Measurements from ENCODE around the gene YPEL2. TPM values are rescaled to one million over a fixed set of nuclear protein-coding genes. Genes with fewer than 3 reads are reported as not detected.
A peak's percentile ranks its signal among the peaks of the same experiment; 100 is the strongest.

The YPEL2 gene
- total RNA-seq, 1 experiment from 2014 or later = 4.7 TPM

GRCh38 chr17:59368218-59368857 lies 36.9 kb downstream of the YPEL2 start:
- TF ChIP-seq CEBPB (IDR thresholded peaks at IDR 0.05; ENCODE audit: low read depth) (no peak), SIN3A (IDR thresholded peaks at IDR 0.05; ENCODE audit: low read depth) (peak; percentile 13; the same call in 1 of the 2 replicates)
- Histone ChIP-seq H3K9me2 (ENCODE audit: insufficient read depth) (no peaks in the 10 kb centered on the region), H3K27ac (ENCODE audit: low read depth, low read length) (no peak overlapping the region), H3K4me3 (replicated peaks in 1 of 2; ENCODE audit: low read depth in 1 of 2, low read length in 2 of 2) (no peak overlapping the region), H2AFZ (ENCODE audit: low read depth, low read length, poor library complexity, severe bottlenecking) (no peak overlapping the region), H3K9ac (ENCODE audit: low read length) (no peak overlapping the region), H4K20me1 (ENCODE audit: insufficient read depth) (no peaks in the 10 kb centered on the region), H3K4me2 (ENCODE audit: low read length) (peak overlapping the region; percentile 51), H3K36me3 (ENCODE audit: control insufficient read depth in 1 of 2, insufficient read depth in 2 of 2, low read length in 2 of 2) (no peaks in the 10 kb centered on the region), H3K9me3 (ENCODE audit: control insufficient read depth in 1 of 2, insufficient read depth in 1 of 2, low read depth in 1 of 2, low read length in 2 of 2) (no peaks in the 10 kb centered on the region), H3K4me1 (ENCODE audit: control insufficient read depth in 1 of 2, insufficient read depth in 2 of 2, low read length in 2 of 2) (peaks cover 29 to 33% of the 10 kb centered on the region in 2 experiments), H3K27me3 (ENCODE audit: insufficient read depth, low read length) (no peaks in the 10 kb centered on the region), H3K79me2 (ENCODE audit: insufficient read depth, low read length) (no peaks in the 10 kb centered on the region)
- RAD21 ChIA-PET (ENCODE audit: low non-redundant PET in 1 of 2, low total read pairs in 2 of 2, uncharacterized antibody in 2 of 2, unreplicated experiment in 2 of 2) = no interaction called here
- CTCF ChIA-PET = no interaction called here
- intact Hi-C loops (cut with micrococcal nuclease) = no loop called here
- DNase-seq (ENCODE audit: low read depth, low spot score) = no peak
- no peak for ATAC-seq
- BruUV-seq (replicated peaks) = no TSS peak
- POLR2A ChIA-PET = no interaction called here

GRCh38 chr17:59369031-59369975 lies 37.8 kb downstream of the YPEL2 start:
- no peak overlapping the region for H3K4me3 ChIP-seq (replicated peaks in 1 of 2; ENCODE audit: low read depth in 1 of 2, low read length in 2 of 2)
- H3K27me3 ChIP-seq (ENCODE audit: insufficient read depth, low read length) = no peaks in the 10 kb centered on the region
- no peaks in the 10 kb centered on the region for H3K79me2 ChIP-seq (ENCODE audit: insufficient read depth, low read length)
- H2AFZ ChIP-seq (ENCODE audit: low read depth, low read length, poor library complexity, severe bottlenecking) = no peak overlapping the region
- TF ChIP-seq CTCF (IDR thresholded peaks at IDR 0.05 in 2 of 3, conservative IDR thresholded peaks at IDR 0.05 in 1 of 3; ENCODE audit: borderline replicate concordance in 1 of 3, insufficient read depth in 1 of 3, low read depth in 2 of 3, low read length in 2 of 3) (no peak), ATF3 (IDR thresholded peaks at IDR 0.05) (no peak)
- no peak for DNase-seq (ENCODE audit: low read depth, low spot score)
- intact Hi-C loops (cut with micrococcal nuclease) = no loop called here
- no peak overlapping the region for H3K27ac ChIP-seq (ENCODE audit: low read depth, low read length)
- BruUV-seq (replicated peaks) = no TSS peak
- RAD21 ChIA-PET (ENCODE audit: low non-redundant PET in 1 of 2, low total read pairs in 2 of 2, uncharacterized antibody in 2 of 2, unreplicated experiment in 2 of 2) = no interaction called here
- no peaks in the 10 kb centered on the region for H4K20me1 ChIP-seq (ENCODE audit: insufficient read depth)
- POLR2A ChIA-PET = no interaction called here
- no peak overlapping the region for H3K4me2 ChIP-seq (ENCODE audit: low read length)
- H3K9ac ChIP-seq (ENCODE audit: low read length) = no peak overlapping the region
- no peaks in the 10 kb centered on the region for H3K36me3 ChIP-seq (ENCODE audit: control insufficient read depth in 1 of 2, insufficient read depth in 2 of 2, low read length in 2 of 2)
- H3K9me3 ChIP-seq (ENCODE audit: control insufficient read depth in 1 of 2, insufficient read depth in 1 of 2, low read depth in 1 of 2, low read length in 2 of 2) = no peaks in the 10 kb centered on the region
- CTCF ChIA-PET = no interaction called here
- H3K9me2 ChIP-seq (ENCODE audit: insufficient read depth) = no peaks in the 10 kb centered on the region
- no peak for ATAC-seq
- peaks cover 29 to 33% of the 10 kb centered on the region in 2 experiments for H3K4me1 ChIP-seq (ENCODE audit: control insufficient read depth in 1 of 2, insufficient read depth in 2 of 2, low read length in 2 of 2)

All from HCT116 (cell line).